Measurements from ENCODE around the gene GEMIN8. TPM values are rescaled to one million over a fixed set of nuclear protein-coding genes. Genes with fewer than 3 reads are reported as not detected.

GEMIN8 gene
- total RNA-seq, 1 experiment from 2014 or later = 11.3 TPM

DNA sequence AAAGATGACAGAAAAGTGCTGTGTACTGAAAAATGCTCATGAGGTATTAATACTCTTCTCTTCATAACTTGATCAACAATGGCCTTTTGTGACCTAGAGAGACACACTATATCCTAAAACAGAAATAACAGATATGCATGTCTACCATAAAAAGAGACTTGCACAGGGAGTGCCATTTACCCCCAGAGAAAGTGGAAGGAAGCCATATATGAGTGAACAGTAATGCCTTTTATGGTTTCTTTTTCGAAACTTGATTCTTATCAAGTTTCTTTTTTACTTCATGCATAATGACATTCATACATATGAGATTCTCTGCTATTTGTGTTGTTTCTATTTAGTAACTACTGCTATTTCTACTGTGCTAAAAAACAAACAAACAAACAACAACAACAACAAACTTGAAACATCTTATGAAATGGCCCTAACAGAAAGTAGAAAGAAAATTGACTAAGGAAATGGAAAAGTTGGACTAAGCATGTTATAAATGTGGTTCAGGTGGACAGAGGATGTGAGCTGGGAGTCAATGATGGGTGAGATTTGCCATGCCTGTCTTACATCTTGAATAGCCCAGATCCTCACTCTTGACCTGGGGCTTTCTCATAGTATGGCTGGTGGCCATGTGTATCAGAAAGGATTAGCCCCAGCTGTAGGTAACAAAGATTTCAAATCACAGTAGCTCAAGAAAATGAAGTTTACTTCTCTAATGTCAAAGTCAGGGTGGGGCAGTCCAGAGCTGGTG is 43.8 kb downstream of the GEMIN8 start:
- no peak for DNase-seq (ENCODE audit: low read depth, low spot score)
- no peak for TF ChIP-seq ZNF274 (IDR thresholded peaks at IDR 0.05; ENCODE audit: low read depth, low read length)
- no peak for TF ChIP-seq POLR2A (IDR thresholded peaks at IDR 0.05; ENCODE audit: borderline replicate concordance, extremely low read depth, insufficient read depth, insufficient read length)
- no peak for TF ChIP-seq FOSL1 (IDR thresholded peaks at IDR 0.05; ENCODE audit: low read depth)
- TF ChIP-seq SIN3A (IDR thresholded peaks at IDR 0.05; ENCODE audit: low read depth) = no peak
- no peak for TF ChIP-seq CEBPB (IDR thresholded peaks at IDR 0.05; ENCODE audit: low read depth)
- TF ChIP-seq, protein P1, sequence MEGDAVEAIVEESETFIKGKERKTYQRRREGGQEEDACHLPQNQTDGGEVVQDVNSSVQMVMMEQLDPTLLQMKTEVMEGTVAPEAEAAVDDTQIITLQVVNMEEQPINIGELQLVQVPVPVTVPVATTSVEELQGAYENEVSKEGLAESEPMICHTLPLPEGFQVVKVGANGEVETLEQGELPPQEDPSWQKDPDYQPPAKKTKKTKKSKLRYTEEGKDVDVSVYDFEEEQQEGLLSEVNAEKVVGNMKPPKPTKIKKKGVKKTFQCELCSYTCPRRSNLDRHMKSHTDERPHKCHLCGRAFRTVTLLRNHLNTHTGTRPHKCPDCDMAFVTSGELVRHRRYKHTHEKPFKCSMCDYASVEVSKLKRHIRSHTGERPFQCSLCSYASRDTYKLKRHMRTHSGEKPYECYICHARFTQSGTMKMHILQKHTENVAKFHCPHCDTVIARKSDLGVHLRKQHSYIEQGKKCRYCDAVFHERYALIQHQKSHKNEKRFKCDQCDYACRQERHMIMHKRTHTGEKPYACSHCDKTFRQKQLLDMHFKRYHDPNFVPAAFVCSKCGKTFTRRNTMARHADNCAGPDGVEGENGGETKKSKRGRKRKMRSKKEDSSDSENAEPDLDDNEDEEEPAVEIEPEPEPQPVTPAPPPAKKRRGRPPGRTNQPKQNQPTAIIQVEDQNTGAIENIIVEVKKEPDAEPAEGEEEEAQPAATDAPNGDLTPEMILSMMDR (IDR thresholded peaks at IDR 0.05 in 2 of 3, conservative IDR thresholded peaks at IDR 0.05 in 1 of 3; ENCODE audit: borderline replicate concordance in 1 of 3, insufficient read depth in 1 of 3, low read depth in 2 of 3, low read length in 2 of 3) = no peak
- TF ChIP-seq, protein P2, sequence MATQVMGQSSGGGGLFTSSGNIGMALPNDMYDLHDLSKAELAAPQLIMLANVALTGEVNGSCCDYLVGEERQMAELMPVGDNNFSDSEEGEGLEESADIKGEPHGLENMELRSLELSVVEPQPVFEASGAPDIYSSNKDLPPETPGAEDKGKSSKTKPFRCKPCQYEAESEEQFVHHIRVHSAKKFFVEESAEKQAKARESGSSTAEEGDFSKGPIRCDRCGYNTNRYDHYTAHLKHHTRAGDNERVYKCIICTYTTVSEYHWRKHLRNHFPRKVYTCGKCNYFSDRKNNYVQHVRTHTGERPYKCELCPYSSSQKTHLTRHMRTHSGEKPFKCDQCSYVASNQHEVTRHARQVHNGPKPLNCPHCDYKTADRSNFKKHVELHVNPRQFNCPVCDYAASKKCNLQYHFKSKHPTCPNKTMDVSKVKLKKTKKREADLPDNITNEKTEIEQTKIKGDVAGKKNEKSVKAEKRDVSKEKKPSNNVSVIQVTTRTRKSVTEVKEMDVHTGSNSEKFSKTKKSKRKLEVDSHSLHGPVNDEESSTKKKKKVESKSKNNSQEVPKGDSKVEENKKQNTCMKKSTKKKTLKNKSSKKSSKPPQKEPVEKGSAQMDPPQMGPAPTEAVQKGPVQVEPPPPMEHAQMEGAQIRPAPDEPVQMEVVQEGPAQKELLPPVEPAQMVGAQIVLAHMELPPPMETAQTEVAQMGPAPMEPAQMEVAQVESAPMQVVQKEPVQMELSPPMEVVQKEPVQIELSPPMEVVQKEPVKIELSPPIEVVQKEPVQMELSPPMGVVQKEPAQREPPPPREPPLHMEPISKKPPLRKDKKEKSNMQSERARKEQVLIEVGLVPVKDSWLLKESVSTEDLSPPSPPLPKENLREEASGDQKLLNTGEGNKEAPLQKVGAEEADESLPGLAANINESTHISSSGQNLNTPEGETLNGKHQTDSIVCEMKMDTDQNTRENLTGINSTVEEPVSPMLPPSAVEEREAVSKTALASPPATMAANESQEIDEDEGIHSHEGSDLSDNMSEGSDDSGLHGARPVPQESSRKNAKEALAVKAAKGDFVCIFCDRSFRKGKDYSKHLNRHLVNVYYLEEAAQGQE (IDR thresholded peaks at IDR 0.05; ENCODE audit: low read depth) = no peak
- no peak for TF ChIP-seq POLR2AphosphoS5 (IDR thresholded peaks at IDR 0.05; ENCODE audit: low read depth, low read length)
- no peak for TF ChIP-seq EZH2phosphoT487 (IDR thresholded peaks at IDR 0.05; ENCODE audit: borderline replicate concordance)
- no peak for TF ChIP-seq ELF1 (IDR thresholded peaks at IDR 0.05; ENCODE audit: borderline replicate concordance, low read depth)
- TF ChIP-seq ZFX (IDR thresholded peaks at IDR 0.05) = no peak
- no peak for TF ChIP-seq EZH2 (IDR thresholded peaks at IDR 0.05)
- TF ChIP-seq CBX3 (IDR thresholded peaks at IDR 0.05; ENCODE audit: low read depth) = no peak
- no peak for TF ChIP-seq EGR1 (IDR thresholded peaks at IDR 0.05; ENCODE audit: low read depth)
- TF ChIP-seq YY1 (IDR thresholded peaks at IDR 0.05; ENCODE audit: extremely low read depth, insufficient replicate concordance, low read depth, low read length) = no peak
- no peak for TF ChIP-seq TCF7L2 (IDR thresholded peaks at IDR 0.05; ENCODE audit: borderline replicate concordance, extremely low read depth, insufficient read depth, insufficient read length)
- TF ChIP-seq RAD21 (IDR thresholded peaks at IDR 0.05; ENCODE audit: low read depth) = no peak
- Histone ChIP-seq H3K4me1 (ENCODE audit: control insufficient read depth in 1 of 2, insufficient read depth in 2 of 2, low read length in 2 of 2) (no peaks in the 10 kb centered on the region), H3K9me2 (ENCODE audit: insufficient read depth) (no peaks in the 10 kb centered on the region), H3K79me2 (ENCODE audit: insufficient read depth, low read length) (no peaks in the 10 kb centered on the region), H3K9ac (ENCODE audit: low read length) (no peak overlapping the region), H3K4me3 (replicated peaks in 1 of 2; ENCODE audit: low read depth in 1 of 2, low read length in 2 of 2) (no peak overlapping the region), H4K20me1 (ENCODE audit: insufficient read depth) (no peaks in the 10 kb centered on the region), H2AFZ (ENCODE audit: low read depth, low read length, poor library complexity, severe bottlenecking) (no peak overlapping the region), H3K27ac (ENCODE audit: low read depth, low read length) (no peak overlapping the region), H3K36me3 (ENCODE audit: control insufficient read depth in 1 of 2, insufficient read depth in 2 of 2, low read length in 2 of 2) (no peaks in the 10 kb centered on the region), H3K4me2 (ENCODE audit: low read length) (no peak overlapping the region), H3K27me3 (ENCODE audit: insufficient read depth, low read length) (no peaks in the 10 kb centered on the region), H3K9me3 (ENCODE audit: control insufficient read depth in 1 of 2, insufficient read depth in 1 of 2, low read depth in 1 of 2, low read length in 2 of 2) (no peaks in the 10 kb centered on the region)
- RAD21 ChIA-PET (ENCODE audit: low non-redundant PET in 1 of 2, low total read pairs in 2 of 2, uncharacterized antibody in 2 of 2, unreplicated experiment in 2 of 2) = no interaction called here
- CTCF ChIA-PET = no interaction called here
- intact Hi-C loops (cut with micrococcal nuclease) = no loop called here
- BruUV-seq (replicated peaks) = no TSS peak
- POLR2A ChIA-PET = no interaction called here
- ATAC-seq = no peak

Data from HCT116 (cell line).